ENCODE measurements around the gene RBM33. TPM values are rescaled to one million over a fixed set of nuclear protein-coding genes. Genes with fewer than 3 reads are reported as not detected.

Gene RBM33
- total and polyA plus RNA-seq, 2 of the 8 experiments (the other 6 are each of a cell fraction or from before 2014, with no cell fraction given) = 16.5 to 64.6 TPM

- no peak overlapping the region for H3K23ac ChIP-seq (ENCODE audit: insufficient read length)
- no peak for TF ChIP-seq USF2 (IDR thresholded peaks at IDR 0.05; ENCODE audit: low read length)
- no peak for TF ChIP-seq PHF8 (conservative IDR thresholded peaks at IDR 0.05; ENCODE audit: low read depth, low read length)
- TF ChIP-seq TAF7 (optimal IDR thresholded peaks at IDR 0.05; ENCODE audit: borderline replicate concordance, low read depth, low read length) = no peak
- no peak for TF ChIP-seq SAP30 (IDR thresholded peaks at IDR 0.05; ENCODE audit: insufficient read depth, insufficient replicate concordance, low read length)
- no peak for TF ChIP-seq JUN (IDR thresholded peaks at IDR 0.05; ENCODE audit: low read depth, low read length)
- TF ChIP-seq CEBPB (IDR thresholded peaks at IDR 0.05; ENCODE audit: low read depth, low read length) = no peak
- no peak for TF ChIP-seq MAFK (IDR thresholded peaks at IDR 0.05; ENCODE audit: low read depth, low read length)
- TF ChIP-seq RBBP5 (IDR thresholded peaks at IDR 0.05; ENCODE audit: borderline replicate concordance, low read depth, low read length) = no peak
- WGBS, 2 experiments (ENCODE audit: extremely low coverage in 1 of 2, insufficient coverage in 1 of 2, insufficient read length in 1 of 2, insufficient replicate concordance in 2 of 2, low coverage in 1 of 2, low lambda C conversion rate in 2 of 2, missing lambda C conversion rate in 1 of 2) = 97% methylated on average over 3 of the region's 3 CpGs; no CpG with 5 or more reads in 1 of the 2 experiments
- H2BK12ac ChIP-seq (ENCODE audit: low read depth, low read length) = no peak overlapping the region
- H2BK20ac ChIP-seq (ENCODE audit: low read length) = no peak overlapping the region
- H2AK5ac ChIP-seq (ENCODE audit: low read depth, low read length) = no peak overlapping the region
- H3K18ac ChIP-seq (ENCODE audit: extremely low read depth, low read length) = no peak overlapping the region
- H2BK120ac ChIP-seq (replicated peaks; ENCODE audit: low read depth, low read length) = no peak overlapping the region
- no peak overlapping the region for H2AFZ ChIP-seq (ENCODE audit: low read length)
- no peak overlapping the region for H3K4me2 ChIP-seq (ENCODE audit: insufficient read depth in 1 of 2, low read depth in 2 of 2, low read length in 2 of 2)
- H2BK5ac ChIP-seq (ENCODE audit: low read depth, low read length) = no peak overlapping the region
- H4K20me1 ChIP-seq (replicated peaks in 1 of 2; ENCODE audit: control insufficient read depth in 1 of 2, insufficient read depth in 2 of 2, low read length in 2 of 2) = peaks cover 6 to 11% of the 10 kb centered on the region in 2 experiments
- no peak overlapping the region for H4K91ac ChIP-seq (replicated peaks; ENCODE audit: insufficient read length, low read length)
- no peak overlapping the region for H3K4me3 ChIP-seq (ENCODE audit: extremely low read depth in 1 of 4, insufficient read depth in 2 of 4, low read depth in 3 of 4, low read length in 4 of 4)
- H3K27me3 ChIP-seq (replicated peaks in 1 of 4; ENCODE audit: control insufficient read depth in 3 of 4, extremely low read depth in 1 of 4, insufficient read depth in 3 of 4, low read length in 3 of 4) = peaks cover 0 to 1% (median 0%) of the 10 kb centered on the region in 4 experiments; a peak in 1 of 7 replicates
- no peak for FAIRE-seq
- peaks cover 9% of the 10 kb centered on the region; the same call in 1 of the 2 replicates for H3K79me1 ChIP-seq (ENCODE audit: low read depth, low read length)
- H3K4ac ChIP-seq (replicated peaks; ENCODE audit: insufficient read length, low read depth, low read length) = no peak overlapping the region
- H2BK15ac ChIP-seq (ENCODE audit: low read length) = no peak overlapping the region
- H3K36me3 ChIP-seq (ENCODE audit: control insufficient read depth in 2 of 4, insufficient read depth in 4 of 4, low read length in 3 of 4) = peaks cover 0 to 26% (median 6%) of the 10 kb centered on the region in 4 experiments; a peak in 5 of 8 replicates
- H3K79me2 ChIP-seq (ENCODE audit: control insufficient read depth in 1 of 2, insufficient read depth in 2 of 2, low read length in 2 of 2) = peaks cover 0 to 66% of the 10 kb centered on the region in 2 experiments; a peak in 2 of 4 replicates
- DNase-seq (ENCODE audit: low read depth in 1 of 2, low spot score in 2 of 2) = no peak
- peaks cover 0 to 4% (median 0%) of the 10 kb centered on the region in 4 experiments; a peak in 1 of 7 replicates for H3K4me1 ChIP-seq (replicated peaks in 1 of 4; ENCODE audit: control insufficient read depth in 3 of 4, insufficient read depth in 4 of 4, low read length in 3 of 4)
- no peak overlapping the region for H3K9ac ChIP-seq (replicated peaks in 1 of 4; ENCODE audit: extremely low read depth in 1 of 4, low read depth in 3 of 4, low read length in 3 of 4)
- H3K27ac ChIP-seq (ENCODE audit: low read depth, low read length) = no peak overlapping the region
- no peak overlapping the region for H4K8ac ChIP-seq (ENCODE audit: extremely low read depth, insufficient read depth, low read length)
- ChIA-PET POLR2A (ENCODE audit: partially characterized antibody) (interaction anchor here (2.0 kb wide), 1 partner anchor 36 kb away, joined by 6 read pairs; the partner anchor contains the start of gene RBM33), CTCF (ENCODE audit: partially characterized antibody) (interaction anchor here (1.4 kb wide), 1 partner anchor 10 kb away, joined by 3 read pairs; no protein-coding TSS in a partner anchor)
- H4K5ac ChIP-seq (ENCODE audit: insufficient read length, low read depth, low read length) = no peak overlapping the region
- H3K14ac ChIP-seq (ENCODE audit: insufficient read length) = no peak overlapping the region
- H3K9me3 ChIP-seq (ENCODE audit: insufficient read depth in 2 of 2, low read depth in 1 of 2, low read length in 1 of 2) = no peaks in the 10 kb centered on the region
- H3K23me2 ChIP-seq (ENCODE audit: low read depth, low read length) = no peaks in the 10 kb centered on the region
- no peak overlapping the region for H3K56ac ChIP-seq (replicated peaks; ENCODE audit: insufficient read length, low read depth, low read length)
Measured at GRCh38 chr7:155680124-155680523, 35.7 kb downstream of the RBM33 start.
